Stimulated activated CD4-positive, alpha-beta T cell treated with anti-CD3 and anti-CD28 coated beads, TNF-alpha, amount 100 ng/mL, for 1 hour (primary cell): ENCODE data around the gene WNT7B.
A peak's percentile ranks its signal among the peaks of the same experiment; 100 is the strongest.

Experiments
- DNase-seq, 3 donors: peaks; one replicate each; pipeline ENCODE4 v3.0.0-alpha.2; 2020; ENCODE audit warnings: low read depth in 3 of 3, low spot score in 1 of 3

Gene WNT7B

GRCh38 chr22:45977003-45977411 lies at the start of gene WNT7B:
TSS of gene WNT7B (minus strand) at chr22:45977162. CDS start at chr22:45976754, 408 bp downstream.
- DNase-seq: no peak

GRCh38 chr22:46025973-46026898 lies 49.3 kb upstream of the WNT7B start:
- no peak for DNase-seq

DNA sequence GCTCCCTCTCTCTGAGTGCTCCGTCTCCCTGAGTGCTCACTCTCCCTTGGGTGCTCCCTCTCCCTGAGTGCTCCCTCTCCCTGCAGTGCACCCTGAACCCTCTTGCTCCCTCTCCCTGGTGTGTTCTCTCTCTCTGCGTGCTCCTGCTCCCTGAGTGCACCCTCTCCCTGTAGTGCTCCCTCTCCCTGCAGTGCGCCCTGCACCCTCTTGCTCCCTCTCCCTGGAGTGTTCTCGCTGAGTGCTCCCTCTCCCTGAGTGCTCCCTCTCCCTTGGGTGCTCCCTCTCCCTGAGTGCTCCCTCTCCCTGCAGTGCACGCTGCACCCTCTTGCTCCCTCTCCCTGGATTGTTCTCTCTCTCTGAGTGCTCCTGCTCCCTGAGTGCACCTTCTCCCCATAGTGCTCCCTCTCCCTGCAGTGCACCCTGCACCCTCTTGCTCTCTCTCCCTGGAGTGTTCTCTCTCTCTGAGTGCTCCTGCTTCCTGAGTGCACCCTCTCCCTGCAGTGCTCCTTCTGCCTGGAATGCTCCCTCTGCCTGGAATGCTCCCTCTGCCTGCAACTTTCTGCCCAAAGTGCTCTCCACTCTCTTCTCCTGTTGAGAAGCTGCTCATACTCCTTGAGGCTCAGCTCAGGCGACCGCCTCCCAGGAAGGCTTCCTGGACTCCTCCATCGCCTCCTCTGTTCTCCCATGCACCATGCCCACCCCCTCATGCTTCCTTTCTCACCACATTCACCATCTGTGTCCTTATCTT lies 48.4 kb upstream of the WNT7B start:
- DNase-seq: no peak

GRCh38 chr22:46024136-46024840 lies 47.3 kb upstream of the WNT7B start:
- no peak for DNase-seq

- no peak for DNase-seq
Observed at GRCh38 chr22:46023558-46023981, 46.6 kb upstream of the WNT7B start.

GRCh38 chr22:46022881-46023512 lies 46.0 kb upstream of the WNT7B start:
- no peak for DNase-seq

DNA sequence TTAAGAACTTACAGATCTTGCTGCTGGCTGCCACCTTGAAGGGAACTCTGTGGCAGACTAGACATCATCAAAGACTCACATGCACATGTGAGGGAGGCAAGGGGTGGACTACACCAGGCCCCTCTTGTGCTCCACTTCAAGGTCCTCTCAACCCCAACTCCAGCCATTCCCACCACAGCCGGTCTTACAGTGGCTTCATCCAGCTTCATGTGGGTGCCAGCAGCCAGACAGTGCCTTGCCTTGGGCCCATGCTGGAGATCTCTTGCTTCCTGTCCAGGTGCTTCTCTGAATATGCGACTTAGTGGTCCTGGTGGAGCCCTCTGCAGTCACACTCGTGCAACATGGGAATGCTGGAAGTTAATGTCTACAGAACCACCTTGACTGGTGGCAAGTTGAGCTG lies 44.6 kb upstream of the WNT7B start:
- DNase-seq: no peak

DNA sequence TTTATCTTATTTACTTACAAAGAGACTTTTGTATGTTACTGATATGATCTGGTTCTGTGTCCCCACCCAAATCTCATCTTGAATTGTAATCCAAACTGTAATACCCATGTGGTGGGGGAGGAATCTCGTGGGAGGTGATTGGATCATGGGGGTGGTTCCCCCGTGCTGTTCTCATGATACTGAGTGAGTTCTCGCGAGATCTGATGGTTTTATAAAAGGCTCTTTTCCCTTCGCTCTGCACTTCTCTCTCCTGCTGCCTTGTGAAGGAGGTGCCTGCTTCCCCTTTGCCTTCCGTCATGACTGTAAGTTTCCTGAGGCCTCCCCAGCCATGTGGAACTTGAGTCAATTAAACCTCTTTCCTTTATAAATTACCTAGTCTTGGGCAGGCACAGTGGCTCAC lies 42.4 kb upstream of the WNT7B start:
- DNase-seq: no peak

GRCh38 chr22:46018859-46019258 lies 41.9 kb upstream of the WNT7B start:
- no peak for DNase-seq

GRCh38 chr22:46017166-46017565 lies 40.2 kb upstream of the WNT7B start:
- DNase-seq: no peak

GRCh38 chr22:46013460-46014416 lies 36.8 kb upstream of the WNT7B start:
- peak; percentile 70 to 90 (median 73) for DNase-seq

- no peak for DNase-seq
Observed at GRCh38 chr22:46012881-46013281, 35.9 kb upstream of the WNT7B start.

- DNase-seq: no peak
Observed at GRCh38 chr22:46012182-46012880, 35.4 kb upstream of the WNT7B start.

GRCh38 chr22:46011627-46012181 lies 34.7 kb upstream of the WNT7B start:
- no peak for DNase-seq

DNA sequence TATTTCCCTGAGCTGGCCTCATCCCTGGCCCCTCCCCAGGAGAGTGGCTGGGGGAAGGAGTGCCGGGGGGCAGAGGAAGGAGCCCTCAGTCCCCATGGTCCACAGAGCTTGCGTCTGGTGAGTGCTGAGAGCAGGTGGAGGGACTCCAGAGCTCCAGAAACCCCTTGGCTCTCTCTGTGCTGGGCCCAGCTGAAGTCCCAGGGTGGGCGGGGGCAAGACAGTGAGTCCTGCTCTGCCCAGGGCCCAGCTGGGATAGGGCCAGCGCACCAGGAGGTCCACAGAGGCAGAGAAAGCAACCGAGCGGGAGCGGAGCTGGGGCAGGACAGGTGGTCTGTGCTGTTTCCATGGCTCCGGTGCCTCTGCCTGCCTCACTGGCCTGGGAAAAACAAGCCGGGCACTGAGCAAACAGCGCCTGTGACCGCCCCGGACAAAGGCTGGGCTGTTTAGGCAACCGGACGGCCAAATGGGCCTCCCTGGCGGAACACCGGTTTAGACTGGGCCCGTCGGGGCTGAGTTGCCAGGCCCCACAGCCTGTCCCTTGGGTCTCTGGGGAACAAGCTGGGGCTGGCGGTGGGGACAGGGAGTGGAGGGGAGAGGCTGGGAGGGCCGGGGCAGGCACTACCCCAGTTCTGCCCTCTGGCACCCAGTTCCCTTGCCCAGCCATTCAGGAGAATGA lies 34.1 kb upstream of the WNT7B start:
- no peak for DNase-seq

- no peak for DNase-seq
Observed at GRCh38 chr22:46010207-46010867, 33.4 kb upstream of the WNT7B start.

DNA sequence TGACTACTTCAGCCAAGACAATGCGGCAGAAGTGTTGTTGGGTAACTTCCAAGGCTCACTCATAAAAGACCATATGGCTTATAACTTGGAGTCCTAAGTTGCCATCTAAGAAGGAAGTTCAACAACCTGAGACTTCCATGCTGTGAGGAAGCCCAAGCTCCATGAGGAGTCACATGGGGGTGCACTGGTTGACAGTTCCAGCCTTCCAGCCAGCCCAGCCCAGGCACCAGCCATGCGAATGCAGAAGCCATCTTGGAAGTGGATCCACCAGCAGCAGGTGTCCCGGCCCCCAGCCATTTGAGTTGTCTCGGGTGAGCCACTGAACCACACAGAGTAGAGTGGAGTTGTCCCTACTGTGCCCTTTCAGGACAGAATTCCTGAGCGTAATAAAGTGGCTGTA lies 32.8 kb upstream of the WNT7B start:
- no peak for DNase-seq
